ENCODE data around the gene PRKN. TPM values are rescaled to one million over a fixed set of nuclear protein-coding genes. Genes with fewer than 3 reads are reported as not detected.

Gene PRKN
- total RNA-seq, 1 experiment from 2014 or later: 2.0 TPM

GRCh38 chr6:161608771-161609170, 1118.8 kb downstream of the PRKN start:
- Histone ChIP-seq H2BK20ac (ENCODE audit: low read depth, low read length, poor library complexity, severe bottlenecking) (no peak overlapping the region), H3K27me3 (ENCODE audit: insufficient read depth, low read length) (no peaks in the 10 kb centered on the region), H2AK5ac (ENCODE audit: insufficient read length, low read length) (no peak overlapping the region), H3K27ac (ENCODE audit: insufficient read length, low read depth, low read length) (no peak overlapping the region), H2BK5ac (ENCODE audit: insufficient read length, low read length) (no peak overlapping the region), H4K20me1 (ENCODE audit: control insufficient read depth, insufficient read depth, insufficient read length) (no peaks in the 10 kb centered on the region), H3K79me1 (ENCODE audit: insufficient read depth, low read depth, low read length, poor library complexity, severe bottlenecking) (no peaks in the 10 kb centered on the region), H3K4ac (ENCODE audit: low read depth, low read length) (no peak overlapping the region), H4K91ac (ENCODE audit: insufficient read length, low read depth, low read length) (no peak overlapping the region), H4K5ac (ENCODE audit: insufficient read length, low read depth, low read length) (no peak overlapping the region), H3K23ac (ENCODE audit: insufficient read length, low read depth, low read length) (no peak overlapping the region), H3K14ac (ENCODE audit: insufficient read depth, low read length) (no peak overlapping the region), H3K79me2 (ENCODE audit: insufficient read depth, low read length) (no peaks in the 10 kb centered on the region), H3K9ac (ENCODE audit: extremely low read depth, insufficient read length, low read length) (no peak overlapping the region), H3K56ac (ENCODE audit: insufficient read length, low read depth, low read length) (no peak overlapping the region), H3K4me2 (ENCODE audit: insufficient read depth, insufficient read length, low read length) (no peak overlapping the region), H2AFZ (ENCODE audit: low read length) (no peak overlapping the region), H2BK15ac (ENCODE audit: low read depth, low read length) (no peak overlapping the region), H3K18ac (ENCODE audit: insufficient read length, low read depth, low read length) (no peak overlapping the region), H3K9me3 (ENCODE audit: control insufficient read depth, low read depth, low read length) (no peaks in the 10 kb centered on the region), H4K8ac (replicated peaks; ENCODE audit: insufficient read length, low read depth, low read length) (no peak overlapping the region), H3T11ph (ENCODE audit: low read length) (no peak overlapping the region), H3K23me2 (ENCODE audit: insufficient read length, low read depth, low read length, poor library complexity, severe bottlenecking) (no peaks in the 10 kb centered on the region), H2BK120ac (ENCODE audit: low read depth, low read length, poor library complexity, severe bottlenecking) (no peak overlapping the region), H2BK12ac (ENCODE audit: insufficient read length, low read depth, low read length) (no peak overlapping the region), H3K4me1 (ENCODE audit: insufficient read depth, low read length) (no peaks in the 10 kb centered on the region)
- Mint-ChIP-seq H3K27ac (no peak overlapping the region), H3K4me1 (no peaks in the 10 kb centered on the region), H3K4me3 (no peak overlapping the region), H3K27me3 (ENCODE audit: low read depth) (peaks cover 2% of the 10 kb centered on the region; the same call in 1 of the 2 replicates), H3K36me3 (ENCODE audit: insufficient read depth in 1 of 3, low read depth in 3 of 3) (no peaks in the 10 kb centered on the region), H3K9me3 (peaks cover 2 to 10% of the 10 kb centered on the region in 2 experiments; a peak in 4 of 5 replicates)
- no peak for TF ChIP-seq CTCF (conservative IDR thresholded peaks at IDR 0.05)
- DNase-seq: no peak
- WGBS (ENCODE audit: extremely low coverage, insufficient read length, low lambda C conversion rate): no CpG with 5 or more reads among the region's 3 CpGs
